ENCODE data around the gene FAM193B. TPM values are rescaled to one million over a fixed set of nuclear protein-coding genes. Genes with fewer than 3 reads are reported as not detected.

The FAM193B gene
- total and polyA plus RNA-seq, 2 of the 13 experiments (the other 11 are each of a cell fraction or from before 2014, with no cell fraction given) = 21.2 to 40.9 TPM

DNA sequence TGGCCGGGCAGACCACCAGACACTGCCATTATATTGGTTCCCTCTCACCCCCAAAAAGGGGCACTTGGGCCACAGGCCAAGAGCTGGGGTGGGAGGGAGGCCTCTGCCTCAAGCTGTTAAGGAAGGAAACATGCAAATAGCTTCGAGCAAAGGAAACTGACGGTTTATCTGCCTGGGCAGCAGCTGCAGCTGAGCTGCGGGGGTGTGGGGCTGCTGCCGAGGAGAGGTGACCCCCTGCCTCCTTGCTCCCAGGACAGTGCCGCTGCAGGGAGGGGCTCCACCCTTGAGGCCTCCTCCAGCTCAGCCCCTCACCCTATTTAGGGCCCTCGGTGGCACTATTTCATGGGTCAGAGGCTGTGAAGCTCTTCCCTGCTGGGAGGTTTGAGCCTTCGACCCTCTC, 45.5 kb downstream of the FAM193B start:
- no peak overlapping the region for H3K9ac ChIP-seq (ENCODE audit: insufficient read depth, low read depth, low read length)
- H3K4me3 ChIP-seq (replicated peaks in 1 of 3; ENCODE audit: insufficient read depth in 1 of 3, low read depth in 2 of 3, low read length in 3 of 3) = no peak overlapping the region
- H3K27me3 ChIP-seq (ENCODE audit: control insufficient read depth in 1 of 2, insufficient read depth in 2 of 2, low read length in 2 of 2) = no peaks in the 10 kb centered on the region
- no peak for TF ChIP-seq ELF3 (CRISPR knock-in tag; IDR thresholded peaks at IDR 0.05)
- no peak for TF ChIP-seq CEBPG (CRISPR knock-in tag; IDR thresholded peaks at IDR 0.05)
- TF ChIP-seq ZBTB21 (CRISPR knock-in tag; IDR thresholded peaks at IDR 0.05) = no peak
- no peak for TF ChIP-seq ZNF777 (CRISPR knock-in tag; IDR thresholded peaks at IDR 0.05)
- TF ChIP-seq GATA4 (IDR thresholded peaks at IDR 0.05; ENCODE audit: borderline replicate concordance, low read depth) = no peak
- TF ChIP-seq, protein P1, sequence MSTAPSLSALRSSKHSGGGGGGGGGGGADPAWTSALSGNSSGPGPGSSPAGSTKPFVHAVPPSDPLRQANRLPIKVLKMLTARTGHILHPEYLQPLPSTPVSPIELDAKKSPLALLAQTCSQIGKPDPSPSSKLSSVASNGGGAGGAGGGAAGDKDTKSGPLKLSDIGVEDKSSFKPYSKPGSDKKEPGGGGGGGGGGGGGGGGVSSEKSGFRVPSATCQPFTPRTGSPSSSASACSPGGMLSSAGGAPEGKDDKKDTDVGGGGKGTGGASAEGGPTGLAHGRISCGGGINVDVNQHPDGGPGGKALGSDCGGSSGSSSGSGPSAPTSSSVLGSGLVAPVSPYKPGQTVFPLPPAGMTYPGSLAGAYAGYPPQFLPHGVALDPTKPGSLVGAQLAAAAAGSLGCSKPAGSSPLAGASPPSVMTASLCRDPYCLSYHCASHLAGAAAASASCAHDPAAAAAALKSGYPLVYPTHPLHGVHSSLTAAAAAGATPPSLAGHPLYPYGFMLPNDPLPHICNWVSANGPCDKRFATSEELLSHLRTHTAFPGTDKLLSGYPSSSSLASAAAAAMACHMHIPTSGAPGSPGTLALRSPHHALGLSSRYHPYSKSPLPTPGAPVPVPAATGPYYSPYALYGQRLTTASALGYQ (CRISPR knock-in tag; IDR thresholded peaks at IDR 0.05) = no peak
- TF ChIP-seq ZNF660 (CRISPR knock-in tag; IDR thresholded peaks at IDR 0.05; ENCODE audit: borderline replicate concordance, low read depth) = no peak
- no peak for TF ChIP-seq SNAPC2 (CRISPR knock-in tag; IDR thresholded peaks at IDR 0.05)
- TF ChIP-seq, protein P2, sequence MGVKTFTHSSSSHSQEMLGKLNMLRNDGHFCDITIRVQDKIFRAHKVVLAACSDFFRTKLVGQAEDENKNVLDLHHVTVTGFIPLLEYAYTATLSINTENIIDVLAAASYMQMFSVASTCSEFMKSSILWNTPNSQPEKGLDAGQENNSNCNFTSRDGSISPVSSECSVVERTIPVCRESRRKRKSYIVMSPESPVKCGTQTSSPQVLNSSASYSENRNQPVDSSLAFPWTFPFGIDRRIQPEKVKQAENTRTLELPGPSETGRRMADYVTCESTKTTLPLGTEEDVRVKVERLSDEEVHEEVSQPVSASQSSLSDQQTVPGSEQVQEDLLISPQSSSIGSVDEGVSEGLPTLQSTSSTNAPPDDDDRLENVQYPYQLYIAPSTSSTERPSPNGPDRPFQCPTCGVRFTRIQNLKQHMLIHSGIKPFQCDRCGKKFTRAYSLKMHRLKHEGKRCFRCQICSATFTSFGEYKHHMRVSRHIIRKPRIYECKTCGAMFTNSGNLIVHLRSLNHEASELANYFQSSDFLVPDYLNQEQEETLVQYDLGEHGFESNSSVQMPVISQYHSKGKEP (CRISPR knock-in tag; IDR thresholded peaks at IDR 0.05) = no peak
- TF ChIP-seq, protein P3, sequence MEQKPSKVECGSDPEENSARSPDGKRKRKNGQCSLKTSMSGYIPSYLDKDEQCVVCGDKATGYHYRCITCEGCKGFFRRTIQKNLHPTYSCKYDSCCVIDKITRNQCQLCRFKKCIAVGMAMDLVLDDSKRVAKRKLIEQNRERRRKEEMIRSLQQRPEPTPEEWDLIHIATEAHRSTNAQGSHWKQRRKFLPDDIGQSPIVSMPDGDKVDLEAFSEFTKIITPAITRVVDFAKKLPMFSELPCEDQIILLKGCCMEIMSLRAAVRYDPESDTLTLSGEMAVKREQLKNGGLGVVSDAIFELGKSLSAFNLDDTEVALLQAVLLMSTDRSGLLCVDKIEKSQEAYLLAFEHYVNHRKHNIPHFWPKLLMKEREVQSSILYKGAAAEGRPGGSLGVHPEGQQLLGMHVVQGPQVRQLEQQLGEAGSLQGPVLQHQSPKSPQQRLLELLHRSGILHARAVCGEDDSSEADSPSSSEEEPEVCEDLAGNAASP (CRISPR knock-in tag; IDR thresholded peaks at IDR 0.05; ENCODE audit: borderline replicate concordance) = no peak
- TF ChIP-seq NFE2L2 (IDR thresholded peaks at IDR 0.05; ENCODE audit: low read length) = no peak
- TF ChIP-seq, protein P4, sequence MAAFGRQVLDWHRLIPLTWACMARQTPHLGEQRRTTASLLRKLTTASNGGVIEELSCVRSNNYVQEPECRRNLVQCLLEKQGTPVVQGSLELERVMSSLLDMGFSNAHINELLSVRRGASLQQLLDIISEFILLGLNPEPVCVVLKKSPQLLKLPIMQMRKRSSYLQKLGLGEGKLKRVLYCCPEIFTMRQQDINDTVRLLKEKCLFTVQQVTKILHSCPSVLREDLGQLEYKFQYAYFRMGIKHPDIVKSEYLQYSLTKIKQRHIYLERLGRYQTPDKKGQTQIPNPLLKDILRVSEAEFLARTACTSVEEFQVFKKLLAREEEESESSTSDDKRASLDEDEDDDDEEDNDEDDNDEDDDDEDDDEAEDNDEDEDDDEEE (CRISPR knock-in tag; IDR thresholded peaks at IDR 0.05) = no peak
- TF ChIP-seq ZNF446 (CRISPR knock-in tag; IDR thresholded peaks at IDR 0.05) = no peak
- H3K79me2 ChIP-seq (ENCODE audit: insufficient read depth, low read length) = no peaks in the 10 kb centered on the region
- ChIA-PET POLR2A (interaction anchor here (2.1 kb wide), 1 partner anchor 13 kb away, joined by 5 read pairs; no protein-coding TSS in a partner anchor), CTCF (ENCODE audit: low intra/inter-chr PET ratio, low total read pairs) (no interaction called here)
- intact Hi-C loops (cut with micrococcal nuclease; ENCODE audit: unreplicated experiment) = no loop called here
- ATAC-seq = no peak
- peaks cover 18 to 37% of the 10 kb centered on the region in 2 experiments; a peak in 4 of 5 replicates for H3K36me3 ChIP-seq (replicated peaks in 1 of 2; ENCODE audit: control insufficient read depth in 1 of 2, insufficient read depth in 2 of 2, low read length in 2 of 2)
- H3K4me1 ChIP-seq (ENCODE audit: insufficient read depth, low read length) = peaks cover 2% of the 10 kb centered on the region
- 81% methylated on average over 4 of the region's 8 CpGs for WGBS (ENCODE audit: low lambda C conversion rate)
- no peaks in the 10 kb centered on the region for H3K9me3 ChIP-seq (ENCODE audit: low read length)
- FAIRE-seq = no peak
- in situ Hi-C loops (cut with HindIII; ENCODE audit: extremely low pct_ligation_motif_present, low pct_unique_long_range_greater_than_20kb) = no loop called here
- no peak overlapping the region for H3K27ac ChIP-seq (ENCODE audit: extremely low read length, insufficient read depth, low read length)
- BruUV-seq (replicated peaks) = no TSS peak
- H2AFZ ChIP-seq (ENCODE audit: low read length) = no peak overlapping the region
- H3K4me2 ChIP-seq (ENCODE audit: low read depth, low read length) = no peak overlapping the region
- no peak for DNase-seq (ENCODE audit: low spot score)
- no peaks in the 10 kb centered on the region for H4K20me1 ChIP-seq (ENCODE audit: insufficient read depth, low read length)
